HS-27A (cell line): Measurements from ENCODE around the gene SMAD3.

Experiments
- DNase-seq: peaks from one replicate; pipeline ENCODE4 v3.0.0-alpha.2; 2012; ENCODE audit warnings: low read depth, missing footprints

SMAD3 gene

GRCh38 chr15:67196672-67197363 lies 131.4 kb downstream of the SMAD3 start:
- DNase-seq: peak; percentile 26

- no peak for DNase-seq
These were observed 131.9 kb downstream of the SMAD3 start for GRCh38 chr15:67197364-67197695.

GRCh38 chr15:67198157-67198754 lies 132.9 kb downstream of the SMAD3 start:
- DNase-seq: no peak

GRCh38 chr15:67199391-67199790 lies 134.0 kb downstream of the SMAD3 start:
- DNase-seq: no peak

GRCh38 chr15:67199881-67200763 lies 134.7 kb downstream of the SMAD3 start:
- DNase-seq: no peak

- DNase-seq: no peak
These were observed 135.7 kb downstream of the SMAD3 start for GRCh38 chr15:67201136-67201535.

- no peak for DNase-seq
These were observed 136.7 kb downstream of the SMAD3 start for GRCh38 chr15:67202091-67202490.

- no peak for DNase-seq
These were observed 137.6 kb downstream of the SMAD3 start for GRCh38 chr15:67202991-67203390.

GRCh38 chr15:67207555-67208207 lies 142.3 kb downstream of the SMAD3 start:
- DNase-seq: no peak

GRCh38 chr15:67208396-67208795 lies 143.0 kb downstream of the SMAD3 start:
- no peak for DNase-seq

- DNase-seq: no peak
These were observed 145.3 kb downstream of the SMAD3 start for GRCh38 chr15:67210555-67211168.

- DNase-seq: no peak
These were observed 147.4 kb downstream of the SMAD3 start for GRCh38 chr15:67212684-67213367.

- DNase-seq: no peak
These were observed 149.7 kb downstream of the SMAD3 start for GRCh38 chr15:67215102-67215501.

- no peak for DNase-seq
These were observed 151.5 kb downstream of the SMAD3 start for GRCh38 chr15:67216859-67217258.

- DNase-seq: no peak
These were observed 153.0 kb downstream of the SMAD3 start for GRCh38 chr15:67218428-67218827.

GRCh38 chr15:67219288-67219687 lies 153.9 kb downstream of the SMAD3 start:
- no peak for DNase-seq

- DNase-seq: no peak
These were observed 159.5 kb downstream of the SMAD3 start for GRCh38 chr15:67224889-67225288.

- peak; percentile 40 for DNase-seq
These were observed 159.9 kb downstream of the SMAD3 start for GRCh38 chr15:67225336-67225735.

- DNase-seq: no peak
These were observed 162.0 kb downstream of the SMAD3 start for GRCh38 chr15:67227431-67227830.

- DNase-seq: no peak
These were observed 162.4 kb downstream of the SMAD3 start for GRCh38 chr15:67227846-67228245.

GRCh38 chr15:67228286-67228685 lies 162.9 kb downstream of the SMAD3 start:
- no peak for DNase-seq

- no peak for DNase-seq
These were observed 165.1 kb downstream of the SMAD3 start for GRCh38 chr15:67230504-67230903.
